ENCODE results near the gene SPATA6. TPM values are rescaled to one million over a fixed set of nuclear protein-coding genes. Genes with fewer than 3 reads are reported as not detected.
A peak's percentile ranks its signal among the peaks of the same experiment; 100 is the strongest.

Gene SPATA6
- total and polyA plus RNA-seq, 2 of the 4 experiments (the other 2 are of a cell fraction), result 1.1 to 2.0 TPM

GRCh38 chr1:48396208-48396607 lies 75.8 kb downstream of the SPATA6 start:
- dilution Hi-C loops (cut with HindIII; ENCODE audit: low sequenced_read_pairs, unreplicated experiment) (no loop called here), intact Hi-C loops (cut with micrococcal nuclease) (no loop called here), in situ Hi-C loops (cut with MboI; ENCODE audit: low sequenced_read_pairs) (no loop called here)
- H2BK120ac ChIP-seq (ENCODE audit: low read depth, low read length), result no peak overlapping the region
- DNase-seq (no peak), ATAC-seq (ENCODE audit: low read depth) (no peak)
- H3K9me1 ChIP-seq (ENCODE audit: insufficient read depth, low read length), result no peaks in the 10 kb centered on the region
- no peak overlapping the region for H2BK5ac ChIP-seq (ENCODE audit: low read depth, low read length, poor library complexity, severe bottlenecking)
- no peaks in the 10 kb centered on the region for H3K36me3 ChIP-seq (ENCODE audit: control insufficient read depth, insufficient read depth, low read length)
- no peak overlapping the region for H3K9ac ChIP-seq (ENCODE audit: low read depth, low read length)
- H3K4ac ChIP-seq (ENCODE audit: low read depth, low read length), result no peak overlapping the region
- H3K56ac ChIP-seq (ENCODE audit: extremely low read depth, insufficient read depth, low read length), result no peak overlapping the region
- no peak overlapping the region for H4K8ac ChIP-seq (ENCODE audit: low read depth in 2 of 2, low read length in 2 of 2)
- no peaks in the 10 kb centered on the region for H3K4me1 ChIP-seq (ENCODE audit: control insufficient read depth, insufficient read depth, low read length)
- no peak overlapping the region for H3K4me3 ChIP-seq (ENCODE audit: insufficient read depth, low read depth, low read length)
- ChIA-PET CTCF (no interaction called here), POLR2A (ENCODE audit: unreplicated experiment) (no interaction called here)
- no peak overlapping the region for H2BK15ac ChIP-seq (ENCODE audit: low read depth, low read length)
- no TSS peak for BruUV-seq (replicated peaks)
- H3K27me3 ChIP-seq (ENCODE audit: control insufficient read depth, insufficient read depth, low read length), result no peaks in the 10 kb centered on the region
- no peak overlapping the region for H4K91ac ChIP-seq (ENCODE audit: insufficient read depth, low read depth, low read length)
- H2AK5ac ChIP-seq (ENCODE audit: low read depth, low read length), result no peak overlapping the region
- no peaks in the 10 kb centered on the region for H3K9me3 ChIP-seq (ENCODE audit: control insufficient read depth, insufficient read depth, low read length)
- H3K18ac ChIP-seq (ENCODE audit: low read depth, low read length), result no peak overlapping the region
- no peak overlapping the region for H2AK9ac ChIP-seq (replicated peaks; ENCODE audit: low read depth, low read length, poor library complexity)
- no peak overlapping the region for H2AFZ ChIP-seq (replicated peaks; ENCODE audit: low read length, poor library complexity)
- no peak overlapping the region for H3K27ac ChIP-seq (ENCODE audit: insufficient read depth, low read length)
- TF ChIP-seq NFE2L2 (IDR thresholded peaks at IDR 0.05; ENCODE audit: low read depth, low read length) (peak; percentile 90), RFX5 (IDR thresholded peaks at IDR 0.05; ENCODE audit: low read depth, low read length) (no peak), MAFK (IDR thresholded peaks at IDR 0.05; ENCODE audit: low read depth, low read length) (peak; percentile 79)
- H4K20me1 ChIP-seq (ENCODE audit: insufficient read depth, low read length), result no peaks in the 10 kb centered on the region
- no peaks in the 10 kb centered on the region for H3K79me1 ChIP-seq (ENCODE audit: low read depth in 1 of 2, low read length in 2 of 2)
- H3K4me2 ChIP-seq (ENCODE audit: low read depth, low read length), result no peak overlapping the region
- H4K5ac ChIP-seq (ENCODE audit: low read depth, low read length), result no peak overlapping the region
- H3K23ac ChIP-seq (ENCODE audit: low read depth, low read length), result no peak overlapping the region
- no peak overlapping the region for H2BK20ac ChIP-seq (ENCODE audit: low read depth, low read length)
- WGBS, 2 experiments (ENCODE audit: extremely low coverage in 2 of 2, insufficient read length in 1 of 2), result no CpG with 5 or more reads among the region's 2 CpGs
- no peak overlapping the region for H3K14ac ChIP-seq (replicated peaks; ENCODE audit: low read depth, low read length)
